Daoy (cell line): ENCODE measurements around the gene SRBD1. TPM values are rescaled to one million over a fixed set of nuclear protein-coding genes. Genes with fewer than 3 reads are reported as not detected.

ENCODE experiments used
- DNase-seq: peaks from one replicate; pipeline ENCODE4 v3.0.0-alpha.2; 2015; ENCODE audit warnings: low read depth
- total RNA-seq: library from RNA; depleted of rRNA; stranded (reverse); fragments of >200 nt; shearing (Covaris generic); gene quantifications from 2 replicates; pipeline ENCODE4 v1.2.3, GENCODE V29; 2014; rRNA removed

Gene SRBD1
- 28.3 and 41.3 TPM in 2 replicates for total RNA-seq

- DNase-seq: peak; percentile 98
These were observed at the start of gene SRBD1 for GRCh38 chr2:45611020-45611859. Gene SRBD1 (minus strand): TSS chr2:45611267. CDS start chr2:45605441, 5,826 bp downstream.

GRCh38 chr2:45654250-45654649, 43.2 kb upstream of the SRBD1 start:
- no peak for DNase-seq

GRCh38 chr2:45653122-45653913, 42.3 kb upstream of the SRBD1 start:
- DNase-seq: no peak

GRCh38 chr2:45652090-45653031, 41.3 kb upstream of the SRBD1 start:
- DNase-seq: peak; percentile 63

GRCh38 chr2:45651415-45652089, 40.5 kb upstream of the SRBD1 start, which contains the start of gene PRKCE:
Gene PRKCE (plus strand): TSS chr2:45651675.
- DNase-seq: peak; percentile 69

- DNase-seq: peak; percentile 96
These were observed 39.9 kb upstream of the SRBD1 start for GRCh38 chr2:45650851-45651414.

GRCh38 chr2:45649858-45650811, 39.1 kb upstream of the SRBD1 start:
- DNase-seq: peak; percentile 64

- peak; percentile 16 for DNase-seq
These were observed 38.4 kb upstream of the SRBD1 start for GRCh38 chr2:45649462-45649857.

- DNase-seq: no peak
These were observed 37.6 kb upstream of the SRBD1 start for GRCh38 chr2:45648636-45649035.

GRCh38 chr2:45647986-45648520, 37.0 kb upstream of the SRBD1 start:
- DNase-seq: no peak

- DNase-seq: no peak
These were observed 36.3 kb upstream of the SRBD1 start for GRCh38 chr2:45647356-45647755.

- DNase-seq: no peak
These were observed 35.2 kb upstream of the SRBD1 start for GRCh38 chr2:45646289-45646688.

GRCh38 chr2:45643543-45644542, 32.8 kb upstream of the SRBD1 start:
- peak; percentile 84 for DNase-seq

- DNase-seq: peak; percentile 17
These were observed 32.0 kb upstream of the SRBD1 start for GRCh38 chr2:45643095-45643494.

GRCh38 chr2:45640576-45640975, 29.5 kb upstream of the SRBD1 start:
- DNase-seq: no peak

GRCh38 chr2:45637440-45637839, 26.4 kb upstream of the SRBD1 start:
- DNase-seq: peak; percentile 79

GRCh38 chr2:45636008-45636407, 24.9 kb upstream of the SRBD1 start:
- no peak for DNase-seq

GRCh38 chr2:45634223-45634622, 23.2 kb upstream of the SRBD1 start:
- no peak for DNase-seq
